ENCODE data around the gene PCNT.
"Not testable (repeated sequence)": the region's sequence is repeated elsewhere in the genome, so short reads cannot be mapped to it uniquely, and the experiment has no call there.

The PCNT gene

DNA sequence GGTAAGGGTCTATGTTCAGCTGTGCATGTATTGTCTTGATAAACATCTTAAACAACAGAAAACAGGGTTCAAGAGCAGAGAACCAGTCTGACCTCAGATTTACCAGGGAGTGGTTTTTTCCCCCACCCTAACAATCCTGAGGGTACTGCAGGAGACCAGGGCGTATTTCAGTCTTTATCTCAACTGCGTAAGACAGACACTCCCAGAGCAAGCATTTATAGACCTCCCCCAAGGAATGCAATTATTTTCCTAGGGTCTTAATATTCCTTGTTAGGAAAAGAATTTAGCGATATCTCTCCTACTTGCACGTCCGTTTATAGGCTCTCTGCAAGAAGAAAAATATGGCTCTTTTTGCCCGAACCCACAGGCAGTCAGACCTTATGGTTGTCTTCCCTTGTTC is 124.9 kb downstream of the PCNT start:
- not testable (repeated sequence) for H3K27me3 ChIP-seq (ENCODE audit: low read depth, low read length)

DNA sequence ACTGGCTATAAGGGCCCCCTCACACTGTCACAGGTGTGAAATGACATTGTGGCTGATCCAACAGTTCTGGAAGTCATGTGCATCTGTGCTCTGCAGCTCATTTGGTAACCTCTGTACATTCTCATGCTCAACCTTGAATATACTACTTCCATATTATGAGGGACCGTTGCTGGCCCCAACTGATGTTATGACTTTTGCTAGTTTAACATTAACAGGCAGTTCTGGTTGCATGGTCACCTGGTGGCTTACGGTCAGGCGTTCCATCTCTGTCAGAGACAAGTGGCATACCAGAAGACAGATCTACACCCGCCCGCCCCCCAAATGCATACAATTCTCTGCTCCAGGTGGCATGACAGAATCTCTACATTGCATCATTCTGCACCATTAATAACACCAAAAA is 128.8 kb downstream of the PCNT start:
- no peaks in the 10 kb centered on the region for H3K9me3 ChIP-seq (ENCODE audit: control insufficient read depth in 1 of 2, low read length in 2 of 2)
- no peak overlapping the region for H3K27ac ChIP-seq (ENCODE audit: low read length)
- no peak overlapping the region for H3K4me3 ChIP-seq (ENCODE audit: low read depth in 1 of 2, low read length in 2 of 2)
- peaks cover 9 to 34% of the 10 kb centered on the region in 2 donors for H3K4me1 ChIP-seq (ENCODE audit: control insufficient read depth in 1 of 2, insufficient read depth in 2 of 2, low read length in 2 of 2)
- H3K36me3 ChIP-seq (ENCODE audit: control insufficient read depth in 1 of 2, insufficient read depth in 2 of 2, low read length in 2 of 2): no peaks in the 10 kb centered on the region
- H3K27me3 ChIP-seq (ENCODE audit: low read depth, low read length): no peaks in the 10 kb centered on the region

More for the DNA sequence above, 124.9 kb downstream of the PCNT start:
- H3K27ac ChIP-seq (ENCODE audit: low read length); H3K4me3 ChIP-seq (ENCODE audit: low read depth in 1 of 2, low read length in 2 of 2); H3K4me1 ChIP-seq (ENCODE audit: control insufficient read depth in 1 of 2, insufficient read depth in 2 of 2, low read length in 2 of 2); H3K9me3 ChIP-seq (ENCODE audit: control insufficient read depth in 1 of 2, low read length in 2 of 2); H3K36me3 ChIP-seq (ENCODE audit: control insufficient read depth in 1 of 2, insufficient read depth in 2 of 2, low read length in 2 of 2): not testable (repeated sequence)

DNA sequence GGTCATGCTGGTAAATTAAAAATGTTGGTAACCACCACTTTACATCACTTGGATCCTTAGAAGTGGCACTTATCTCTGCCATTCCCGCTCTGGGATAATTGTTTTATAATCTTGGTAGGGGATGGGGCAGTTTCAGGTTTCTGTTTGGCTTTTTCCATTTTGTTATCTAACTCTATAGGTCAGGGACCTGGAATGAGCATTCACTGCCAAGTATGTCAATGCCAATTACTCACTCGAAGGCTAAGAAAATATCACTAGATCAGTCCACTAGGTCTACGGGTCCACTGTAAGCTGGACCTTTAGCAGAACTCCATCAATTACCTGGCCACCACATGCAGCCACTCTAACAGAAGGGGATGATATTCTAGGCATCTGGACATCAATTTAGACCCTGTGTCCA is 130.2 kb downstream of the PCNT start:
- no peaks in the 10 kb centered on the region for H3K36me3 ChIP-seq (ENCODE audit: control insufficient read depth in 1 of 2, insufficient read depth in 2 of 2, low read length in 2 of 2)
- H3K9me3 ChIP-seq (ENCODE audit: control insufficient read depth in 1 of 2, low read length in 2 of 2): no peaks in the 10 kb centered on the region
- H3K4me1 ChIP-seq (ENCODE audit: control insufficient read depth in 1 of 2, insufficient read depth in 2 of 2, low read length in 2 of 2): peaks cover 9 to 36% of the 10 kb centered on the region in 2 donors
- H3K27me3 ChIP-seq (ENCODE audit: low read depth, low read length): no peaks in the 10 kb centered on the region
- H3K27ac ChIP-seq (ENCODE audit: low read length): no peak overlapping the region
- no peak overlapping the region for H3K4me3 ChIP-seq (ENCODE audit: low read depth in 1 of 2, low read length in 2 of 2)

DNA sequence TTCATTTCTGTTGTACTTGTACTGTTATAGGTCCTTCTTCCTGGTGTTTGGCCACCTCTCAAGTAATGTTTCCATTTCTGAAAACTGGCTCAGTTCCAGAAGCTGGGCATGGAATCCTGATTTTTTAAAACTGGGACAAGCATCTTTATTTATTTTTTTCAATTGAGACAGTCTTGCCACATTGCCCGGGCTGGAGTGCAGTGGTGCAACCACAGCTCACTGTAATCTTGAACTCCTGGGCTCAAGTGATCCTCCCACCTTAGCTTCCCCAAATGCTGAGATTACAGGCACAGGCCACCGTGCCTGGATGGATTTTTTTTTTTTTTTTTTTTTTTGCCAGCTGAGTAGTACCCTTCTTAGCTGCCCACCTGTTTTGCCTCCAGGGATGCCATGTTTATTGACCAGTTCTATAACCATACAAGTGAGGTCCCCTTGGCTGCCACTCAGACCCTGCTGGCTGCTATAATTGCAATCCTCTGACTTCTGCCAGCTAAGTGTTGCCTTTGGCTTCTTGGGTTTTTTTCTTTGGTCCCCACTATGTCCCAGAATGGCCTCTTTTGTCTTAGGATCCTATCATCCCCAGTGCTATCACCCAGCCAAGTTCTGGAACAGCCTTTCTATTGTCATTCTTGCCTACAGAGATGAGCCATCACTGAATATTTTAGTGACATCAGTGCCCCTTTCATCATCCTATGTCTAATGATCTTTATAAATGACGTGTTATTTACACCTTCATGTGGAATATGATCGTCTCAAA is 130.9 kb downstream of the PCNT start:
- Histone ChIP-seq H3K9me3 (ENCODE audit: control insufficient read depth in 1 of 2, low read length in 2 of 2) (no peaks in the 10 kb centered on the region), H3K27me3 (ENCODE audit: low read depth, low read length) (no peaks in the 10 kb centered on the region), H3K4me3 (ENCODE audit: low read depth in 1 of 2, low read length in 2 of 2) (no peak overlapping the region), H3K27ac (ENCODE audit: low read length) (no peak overlapping the region), H3K36me3 (ENCODE audit: control insufficient read depth in 1 of 2, insufficient read depth in 2 of 2, low read length in 2 of 2) (no peaks in the 10 kb centered on the region), H3K4me1 (ENCODE audit: control insufficient read depth in 1 of 2, insufficient read depth in 2 of 2, low read length in 2 of 2) (peaks cover 9 to 36% of the 10 kb centered on the region in 2 donors)

DNA sequence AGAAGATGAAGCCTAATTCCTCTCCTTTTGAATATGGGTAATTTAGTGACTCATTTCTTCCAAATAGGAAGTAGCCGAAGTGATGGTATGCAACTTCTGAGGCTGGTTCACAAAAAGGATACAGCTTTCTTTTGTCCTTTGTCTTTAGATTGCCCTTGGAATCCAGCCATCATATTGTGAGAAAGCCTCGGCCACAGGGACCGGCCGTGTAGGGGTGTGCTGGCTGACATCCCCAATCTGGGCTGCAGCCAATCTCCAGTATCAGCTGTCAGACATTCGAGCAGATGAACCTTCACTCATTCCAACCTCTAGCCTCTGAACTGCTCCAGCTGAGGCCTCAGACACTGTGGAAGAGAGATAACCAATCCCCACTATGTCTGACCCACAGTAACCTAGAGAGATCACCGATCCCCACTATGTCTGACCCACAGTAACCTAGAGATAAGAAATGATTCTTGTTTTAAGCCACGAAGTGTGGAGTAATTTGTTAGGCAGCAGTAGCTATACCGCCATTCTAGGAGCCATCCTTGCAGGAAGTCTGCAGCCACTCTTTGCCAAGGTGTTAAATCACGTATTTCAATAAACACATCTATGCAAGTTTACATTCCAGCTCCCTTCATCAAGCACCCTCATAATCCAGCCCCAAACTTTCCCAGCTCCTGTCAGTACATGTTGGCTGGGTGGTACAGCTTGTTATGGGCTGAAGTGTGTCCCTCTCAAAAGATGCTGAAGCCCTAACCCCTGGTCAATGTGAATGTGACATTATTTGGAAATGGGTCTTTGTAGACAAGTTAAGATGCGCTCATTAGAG is 131.8 kb downstream of the PCNT start:
- Histone ChIP-seq H3K9me3 (ENCODE audit: control insufficient read depth in 1 of 2, low read length in 2 of 2) (no peaks in the 10 kb centered on the region), H3K27me3 (ENCODE audit: low read depth, low read length) (no peaks in the 10 kb centered on the region), H3K27ac (ENCODE audit: low read length) (peak overlapping the region; percentile 14), H3K4me1 (ENCODE audit: control insufficient read depth in 1 of 2, insufficient read depth in 2 of 2, low read length in 2 of 2) (peaks cover 9 to 36% of the 10 kb centered on the region in 2 donors), H3K4me3 (ENCODE audit: low read depth in 1 of 2, low read length in 2 of 2) (no peak overlapping the region), H3K36me3 (ENCODE audit: control insufficient read depth in 1 of 2, insufficient read depth in 2 of 2, low read length in 2 of 2) (no peaks in the 10 kb centered on the region)

DNA sequence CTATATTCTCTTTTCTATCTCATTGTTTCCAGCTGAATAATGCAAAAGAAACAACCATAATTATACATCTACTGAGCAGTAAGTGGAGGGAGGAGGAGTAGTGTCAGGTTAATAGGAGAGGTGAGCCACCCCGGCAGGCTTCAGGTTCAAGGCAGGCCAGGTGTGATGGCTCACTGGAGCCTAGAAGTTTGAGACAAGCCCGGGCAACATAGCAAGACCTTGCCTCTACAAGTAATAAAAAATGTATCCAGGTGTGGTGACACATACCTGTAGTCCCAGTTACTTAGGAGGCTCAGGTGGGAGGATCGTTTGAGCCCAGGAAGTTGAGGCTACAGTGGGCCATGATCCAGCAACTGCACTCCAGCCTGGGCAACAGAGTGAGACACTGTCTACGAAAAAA is 132.8 kb downstream of the PCNT start:
- Histone ChIP-seq H3K27ac (ENCODE audit: low read length) (peak overlapping the region; percentile 14), H3K36me3 (ENCODE audit: control insufficient read depth in 1 of 2, insufficient read depth in 2 of 2, low read length in 2 of 2) (no peaks in the 10 kb centered on the region), H3K4me3 (ENCODE audit: low read depth in 1 of 2, low read length in 2 of 2) (no peak overlapping the region), H3K27me3 (ENCODE audit: low read depth, low read length) (no peaks in the 10 kb centered on the region), H3K9me3 (ENCODE audit: control insufficient read depth in 1 of 2, low read length in 2 of 2) (no peaks in the 10 kb centered on the region), H3K4me1 (ENCODE audit: control insufficient read depth in 1 of 2, insufficient read depth in 2 of 2, low read length in 2 of 2) (peaks cover 9 to 41% of the 10 kb centered on the region in 2 donors)

DNA sequence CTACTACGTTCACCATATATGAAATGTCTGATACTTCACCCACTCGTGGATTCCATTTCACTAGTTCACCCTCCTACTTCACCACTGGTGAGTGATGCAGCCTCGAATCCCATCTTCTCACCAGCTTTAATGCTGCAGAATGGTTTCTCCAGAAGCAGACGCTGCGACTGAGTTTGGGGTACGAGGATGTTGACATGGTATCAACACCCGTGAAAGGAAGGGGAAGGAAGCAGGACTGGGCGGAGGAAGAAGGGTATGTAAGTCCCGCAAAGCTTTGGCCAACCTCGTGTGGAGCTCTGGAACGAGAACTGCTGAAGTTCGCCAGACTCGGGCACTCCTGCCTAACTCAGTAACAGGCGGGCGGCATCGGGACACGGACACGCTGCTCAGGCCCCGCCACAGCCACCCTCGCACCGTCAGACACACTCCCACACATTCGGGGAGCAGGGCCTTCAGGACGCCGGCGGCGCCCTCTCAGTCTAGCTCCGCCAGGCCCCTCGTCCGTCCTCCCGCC is 133.9 kb downstream of the PCNT start:
- Histone ChIP-seq H3K36me3 (ENCODE audit: control insufficient read depth in 1 of 2, insufficient read depth in 2 of 2, low read length in 2 of 2) (peaks cover 0 to 2% of the 10 kb centered on the region in 2 donors), H3K4me1 (ENCODE audit: control insufficient read depth in 1 of 2, insufficient read depth in 2 of 2, low read length in 2 of 2) (peaks cover 9 to 44% of the 10 kb centered on the region in 2 donors), H3K27ac (ENCODE audit: low read length) (peak overlapping the region; percentile 68), H3K4me3 (ENCODE audit: low read depth in 1 of 2, low read length in 2 of 2) (peak overlapping the region; percentile 69 to 98), H3K27me3 (ENCODE audit: low read depth, low read length) (no peaks in the 10 kb centered on the region), H3K9me3 (ENCODE audit: control insufficient read depth in 1 of 2, low read length in 2 of 2) (no peaks in the 10 kb centered on the region)

DNA sequence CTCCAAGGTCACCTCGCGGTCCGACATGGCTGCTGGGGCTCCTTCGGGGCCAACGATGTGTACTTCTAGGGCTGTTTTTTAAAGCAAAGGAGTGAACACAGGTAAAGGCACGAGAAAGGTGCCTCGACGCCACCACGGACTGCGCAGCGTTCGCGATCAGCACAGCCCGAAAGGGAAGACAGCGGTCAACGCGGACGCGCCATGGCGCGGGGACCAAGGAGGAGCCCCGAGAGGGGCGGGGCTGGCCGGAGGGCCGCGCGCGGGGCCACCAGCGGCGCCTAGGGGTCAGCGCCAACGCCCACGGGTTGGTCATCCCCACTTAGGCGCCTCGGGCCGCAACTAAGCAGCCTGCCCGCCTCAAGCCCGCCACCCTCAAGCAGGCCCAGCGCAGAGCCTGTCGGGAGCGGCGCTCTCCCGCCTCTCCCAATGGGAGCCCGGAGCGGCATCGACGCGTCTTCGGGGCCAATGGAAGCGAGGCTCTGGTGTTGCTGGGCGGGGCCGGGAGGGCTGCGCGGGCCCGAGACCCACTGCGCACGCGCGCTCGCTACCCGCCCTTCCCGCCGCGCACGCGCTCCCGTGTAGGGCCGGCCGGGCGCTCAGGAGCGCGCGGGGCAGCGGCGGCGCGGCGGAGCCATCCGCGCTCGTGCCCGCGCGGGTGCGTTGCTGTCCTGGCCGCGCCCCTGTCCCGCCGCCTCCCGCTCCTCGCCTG is 134.5 kb downstream of the PCNT start, which contains the start of gene DIP2A:
Gene DIP2A (plus strand): TSS at position 577 of the 709 bp plus-strand sequence. CDS start 241 bp downstream, outside the sequence.
- no peaks in the 10 kb centered on the region for H3K27me3 ChIP-seq (ENCODE audit: low read depth, low read length)
- peak within 1 kb of the TSS; percentile 76 to 98 for H3K4me3 ChIP-seq (ENCODE audit: low read depth in 1 of 2, low read length in 2 of 2)
- peaks cover 0 to 6% of the 10 kb centered on the region in 2 donors for H3K36me3 ChIP-seq (ENCODE audit: control insufficient read depth in 1 of 2, insufficient read depth in 2 of 2, low read length in 2 of 2)
- H3K9me3 ChIP-seq (ENCODE audit: control insufficient read depth in 1 of 2, low read length in 2 of 2): no peaks in the 10 kb centered on the region
- H3K27ac ChIP-seq (ENCODE audit: low read length): peak within 1 kb of the TSS; percentile 68
- peaks cover 9 to 44% of the 10 kb centered on the region in 2 donors for H3K4me1 ChIP-seq (ENCODE audit: control insufficient read depth in 1 of 2, insufficient read depth in 2 of 2, low read length in 2 of 2)

DNA sequence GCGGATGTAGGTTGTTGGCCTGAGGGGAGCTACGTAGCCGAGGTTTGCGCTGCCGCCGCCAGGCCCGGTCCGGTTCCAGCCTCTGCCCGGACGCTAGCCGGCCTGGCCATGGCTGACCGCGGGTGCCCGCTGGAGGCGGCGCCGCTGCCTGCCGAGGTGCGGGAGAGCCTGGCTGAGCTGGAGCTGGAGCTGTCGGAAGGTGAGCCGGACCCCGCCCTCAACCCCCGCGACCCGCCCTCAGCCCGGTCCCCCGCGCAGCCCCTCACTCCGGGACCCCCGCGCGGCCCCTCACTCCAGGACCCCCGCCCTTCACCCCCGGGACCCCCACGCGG is 135.0 kb downstream of the PCNT start:
- no peaks in the 10 kb centered on the region for H3K9me3 ChIP-seq (ENCODE audit: control insufficient read depth in 1 of 2, low read length in 2 of 2)
- H3K27ac ChIP-seq (ENCODE audit: low read length): no peak overlapping the region
- peaks cover 0 to 6% of the 10 kb centered on the region in 2 donors for H3K36me3 ChIP-seq (ENCODE audit: control insufficient read depth in 1 of 2, insufficient read depth in 2 of 2, low read length in 2 of 2)
- peak overlapping the region; percentile 42 to 81 for H3K4me3 ChIP-seq (ENCODE audit: low read depth in 1 of 2, low read length in 2 of 2)
- H3K27me3 ChIP-seq (ENCODE audit: low read depth, low read length): no peaks in the 10 kb centered on the region
- peaks cover 9 to 44% of the 10 kb centered on the region in 2 donors for H3K4me1 ChIP-seq (ENCODE audit: control insufficient read depth in 1 of 2, insufficient read depth in 2 of 2, low read length in 2 of 2)

DNA sequence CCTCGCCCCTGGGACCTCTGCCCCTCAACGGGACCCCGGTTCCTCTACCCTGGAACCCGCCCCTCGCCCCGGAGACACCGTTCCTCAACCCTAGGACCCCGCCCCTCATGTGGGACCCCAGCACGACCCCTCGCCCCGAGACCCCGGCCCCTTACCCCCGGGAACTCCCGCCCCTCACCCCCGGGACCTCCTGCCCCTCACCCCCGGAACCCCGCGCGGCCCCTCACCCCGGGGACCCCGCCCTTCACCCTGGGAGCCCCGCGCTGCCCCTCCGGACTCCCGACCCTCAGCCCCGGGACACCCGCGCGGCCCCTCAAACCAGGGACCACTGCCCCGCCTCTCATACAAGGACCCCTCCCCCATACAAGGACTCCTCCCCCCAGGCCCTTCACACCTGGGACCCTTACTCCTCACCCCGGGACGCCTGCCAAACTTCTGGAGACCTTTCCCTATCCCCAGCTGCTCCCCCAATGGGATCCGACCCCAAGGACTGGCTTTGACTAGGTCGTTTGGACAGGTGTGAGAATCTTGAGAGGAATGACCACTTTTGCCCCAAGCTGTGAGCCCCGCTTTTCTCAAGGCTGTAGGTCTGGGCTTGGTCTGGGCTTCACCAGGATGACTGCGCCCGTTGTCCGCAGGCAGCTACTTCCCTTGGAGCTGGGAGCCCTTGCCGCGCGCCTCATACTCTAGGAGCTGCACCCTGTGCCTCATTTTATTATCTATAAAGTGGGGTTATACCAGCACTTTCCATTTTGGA is 135.6 kb downstream of the PCNT start:
- Histone ChIP-seq H3K4me1 (ENCODE audit: control insufficient read depth in 1 of 2, insufficient read depth in 2 of 2, low read length in 2 of 2) (peaks cover 9 to 41% of the 10 kb centered on the region in 2 donors), H3K27me3 (ENCODE audit: low read depth, low read length) (no peaks in the 10 kb centered on the region), H3K9me3 (ENCODE audit: control insufficient read depth in 1 of 2, low read length in 2 of 2) (no peaks in the 10 kb centered on the region), H3K36me3 (ENCODE audit: control insufficient read depth in 1 of 2, insufficient read depth in 2 of 2, low read length in 2 of 2) (peaks cover 0 to 6% of the 10 kb centered on the region in 2 donors), H3K4me3 (ENCODE audit: low read depth in 1 of 2, low read length in 2 of 2) (peak overlapping the region; percentile 76 to 81), H3K27ac (ENCODE audit: low read length) (peak overlapping the region; percentile 16)

Data from muscle layer of duodenum (tissue), 2 donors.